GM03348 (cell line): ENCODE data around the gene UST.
"Not testable (repeated sequence)": the region's sequence is repeated elsewhere in the genome, so short reads cannot be mapped to it uniquely, and the experiment has no call there.

Experiments
- DNase-seq: peaks from one replicate; pipeline ENCODE4 v3.0.0; 2012; ENCODE audit warnings: low spot score

Gene UST

GRCh38 chr6:148904896-148905870 lies 158.4 kb downstream of the UST start:
- no peak for DNase-seq

- no peak for DNase-seq
These were observed 159.1 kb downstream of the UST start for GRCh38 chr6:148905901-148906300.

- no peak for DNase-seq
These were observed 159.6 kb downstream of the UST start for GRCh38 chr6:148906386-148906785.

GRCh38 chr6:148907573-148907972 lies 160.7 kb downstream of the UST start:
- DNase-seq: no peak

GRCh38 chr6:148912252-148912651 lies 165.4 kb downstream of the UST start:
- no peak for DNase-seq

GRCh38 chr6:148915810-148916209 lies 169.0 kb downstream of the UST start:
- DNase-seq: no peak

- not testable (repeated sequence) for DNase-seq
These were observed 169.7 kb downstream of the UST start for GRCh38 chr6:148916485-148916884.

- DNase-seq: no peak
These were observed 177.6 kb downstream of the UST start for GRCh38 chr6:148924226-148925012.

GRCh38 chr6:148925701-148926100 lies 178.9 kb downstream of the UST start:
- DNase-seq: no peak

GRCh38 chr6:148926478-148926877 lies 179.6 kb downstream of the UST start:
- no peak for DNase-seq

- no peak for DNase-seq
These were observed 180.8 kb downstream of the UST start for GRCh38 chr6:148927586-148927985.

GRCh38 chr6:148928811-148929210 lies 182.0 kb downstream of the UST start:
- DNase-seq: no peak

- DNase-seq: no peak
These were observed 185.4 kb downstream of the UST start for GRCh38 chr6:148932208-148932607.

GRCh38 chr6:148932731-148933130 lies 185.9 kb downstream of the UST start:
- no peak for DNase-seq

GRCh38 chr6:148934539-148934938 lies 187.7 kb downstream of the UST start:
- DNase-seq: peak; percentile 66

- peak; percentile 36 for DNase-seq
These were observed 188.1 kb downstream of the UST start for GRCh38 chr6:148934961-148935360.

- no peak for DNase-seq
These were observed 189.0 kb downstream of the UST start for GRCh38 chr6:148935705-148936435.

- peak; percentile 69 for DNase-seq
These were observed 196.6 kb downstream of the UST start for GRCh38 chr6:148943451-148943850.

GRCh38 chr6:148944608-148945007 lies 197.8 kb downstream of the UST start:
- DNase-seq: no peak

GRCh38 chr6:148945301-148946021 lies 198.6 kb downstream of the UST start:
- no peak for DNase-seq

GRCh38 chr6:148947621-148948444 lies 201.0 kb downstream of the UST start:
- peak; percentile 81 for DNase-seq
